IPS-18c (cell line): ENCODE data around the gene LGI4.

Source experiments
- H3K4me3 ChIP-seq: 2 replicates; pipeline ENCODE4 v1.7.0; 2013; ENCODE audit warnings: low read depth, mild to moderate bottlenecking, low read length, moderate library complexity; ENCODE audit not compliant: insufficient read depth
- H3K9me3 ChIP-seq: one replicate; pipeline ENCODE4 v1.6.1; 2013; ENCODE audit warnings: mild to moderate bottlenecking, low read length, moderate library complexity; ENCODE audit not compliant: control insufficient read depth, insufficient read depth

LGI4 gene

DNA sequence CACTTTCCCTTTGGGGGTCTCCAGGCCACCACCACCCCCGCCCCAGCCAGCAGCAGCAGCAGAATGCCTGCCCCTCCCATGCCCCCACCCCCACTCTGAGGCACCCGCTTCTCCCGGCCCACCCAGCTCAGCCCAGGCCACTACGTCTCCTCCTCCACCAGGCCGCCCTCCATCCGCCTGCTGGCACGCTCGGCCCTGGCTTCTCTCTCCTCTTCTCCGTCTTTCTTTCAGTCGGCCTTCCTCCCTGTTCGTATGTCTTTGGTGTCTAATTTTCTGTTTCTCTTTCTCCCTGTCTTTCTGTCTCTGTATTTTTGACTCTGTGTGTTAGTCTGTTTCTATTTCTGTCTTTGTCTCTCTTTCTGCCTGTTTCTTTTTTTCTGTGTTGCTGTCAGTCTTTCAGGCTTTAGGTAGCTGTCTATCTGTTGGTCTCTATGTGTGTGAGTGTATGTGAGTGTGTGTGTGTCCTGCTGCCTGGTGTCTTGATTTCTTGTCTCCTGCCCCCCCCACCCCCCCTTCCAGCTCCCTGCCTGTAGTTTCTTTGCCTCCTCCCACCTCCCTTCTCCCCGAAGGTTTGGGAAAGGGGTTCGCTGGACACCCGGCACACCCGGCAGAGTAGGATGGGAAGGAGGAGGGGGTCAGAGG lies at the start of gene LGI4:
Gene LGI4, minus strand, starts transcription at position 459 of the 642 bp plus-strand sequence. Its CDS starts 379 bp downstream, at position 80.
- Histone ChIP-seq H3K4me3 (no peak within 1 kb of the TSS), H3K9me3 (no peaks in the 10 kb centered on the region)

DNA sequence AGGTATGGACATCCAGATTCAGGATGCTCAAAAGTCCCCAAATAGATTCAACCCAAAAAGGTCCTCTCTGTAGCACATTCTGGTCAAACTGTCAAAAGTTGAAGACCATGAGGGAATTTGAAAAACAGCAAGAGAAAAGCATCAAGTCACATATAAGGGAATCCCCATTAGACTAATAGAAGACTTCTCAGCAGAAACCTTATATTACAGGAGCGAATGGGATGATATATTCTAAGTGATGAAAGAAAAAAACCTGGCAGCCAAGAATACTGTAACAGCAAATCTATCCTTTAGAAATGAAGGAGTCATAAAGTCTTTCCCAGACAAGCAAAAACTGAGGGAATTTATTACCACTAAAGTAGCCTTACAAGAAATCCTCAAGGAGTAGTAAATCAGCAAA lies 49.4 kb upstream of the LGI4 start:
- Histone ChIP-seq H3K4me3 (no peak overlapping the region), H3K9me3 (no peaks in the 10 kb centered on the region)

DNA sequence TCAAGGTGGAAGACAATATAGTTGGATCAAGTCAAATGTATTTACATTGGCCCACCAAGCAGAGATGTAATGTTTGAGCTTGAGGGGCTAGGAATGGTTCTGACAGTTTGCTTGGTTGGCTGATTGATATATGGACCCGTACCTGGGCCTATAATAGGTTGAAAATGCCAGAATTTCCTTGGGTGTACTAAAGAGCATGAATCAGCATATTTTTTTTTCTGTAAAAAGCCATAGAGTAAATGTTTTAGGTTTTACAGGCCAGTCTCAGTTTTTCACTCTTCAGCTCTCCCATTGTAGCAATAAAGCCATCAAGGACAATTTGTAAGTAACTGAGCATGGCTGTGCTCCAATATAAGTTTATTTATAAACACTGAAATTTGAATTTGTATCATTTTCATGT lies 46.5 kb upstream of the LGI4 start:
- Histone ChIP-seq H3K4me3 (no peak overlapping the region), H3K9me3 (no peaks in the 10 kb centered on the region)

DNA sequence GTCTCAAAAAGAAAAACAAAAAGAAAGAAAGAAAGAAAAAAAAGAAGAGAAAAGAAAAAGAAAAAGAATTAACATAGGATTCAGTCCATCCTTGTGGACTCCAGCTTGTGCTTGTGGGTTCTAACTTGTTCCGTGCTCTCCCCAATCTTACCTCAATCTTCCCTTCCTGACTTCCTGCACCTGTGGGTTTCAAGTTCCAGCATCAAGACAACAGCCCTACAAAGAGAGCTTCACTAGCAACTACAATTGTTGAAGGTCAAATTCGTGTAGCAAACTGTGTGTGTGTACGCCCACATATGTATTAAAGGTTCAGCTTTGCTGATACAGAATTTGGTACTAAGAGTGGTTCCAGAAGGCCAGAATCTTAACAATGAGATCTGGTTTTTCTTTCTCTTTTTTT lies 45.0 kb upstream of the LGI4 start:
- Histone ChIP-seq H3K9me3 (no peaks in the 10 kb centered on the region), H3K4me3 (no peak overlapping the region)

DNA sequence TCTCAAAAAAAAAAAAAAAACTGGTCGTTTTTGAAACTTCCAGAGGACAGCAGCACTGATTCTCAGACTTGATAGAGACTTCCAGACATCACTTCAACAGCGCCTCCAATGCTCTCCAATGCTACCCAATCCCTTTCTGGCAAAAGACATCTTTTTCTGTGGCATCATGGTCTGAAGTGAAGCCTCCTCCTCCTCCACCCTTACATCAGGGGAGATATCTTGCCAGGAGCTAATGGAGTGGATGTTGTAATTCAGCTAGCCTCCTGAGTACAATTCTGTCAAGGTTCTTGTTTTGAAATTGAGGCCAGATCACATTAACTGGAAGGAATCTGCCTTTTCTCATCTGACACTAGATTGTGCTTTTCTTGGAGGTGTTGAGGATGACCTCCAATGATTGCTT lies 43.8 kb upstream of the LGI4 start:
- no peak overlapping the region for H3K4me3 ChIP-seq

DNA sequence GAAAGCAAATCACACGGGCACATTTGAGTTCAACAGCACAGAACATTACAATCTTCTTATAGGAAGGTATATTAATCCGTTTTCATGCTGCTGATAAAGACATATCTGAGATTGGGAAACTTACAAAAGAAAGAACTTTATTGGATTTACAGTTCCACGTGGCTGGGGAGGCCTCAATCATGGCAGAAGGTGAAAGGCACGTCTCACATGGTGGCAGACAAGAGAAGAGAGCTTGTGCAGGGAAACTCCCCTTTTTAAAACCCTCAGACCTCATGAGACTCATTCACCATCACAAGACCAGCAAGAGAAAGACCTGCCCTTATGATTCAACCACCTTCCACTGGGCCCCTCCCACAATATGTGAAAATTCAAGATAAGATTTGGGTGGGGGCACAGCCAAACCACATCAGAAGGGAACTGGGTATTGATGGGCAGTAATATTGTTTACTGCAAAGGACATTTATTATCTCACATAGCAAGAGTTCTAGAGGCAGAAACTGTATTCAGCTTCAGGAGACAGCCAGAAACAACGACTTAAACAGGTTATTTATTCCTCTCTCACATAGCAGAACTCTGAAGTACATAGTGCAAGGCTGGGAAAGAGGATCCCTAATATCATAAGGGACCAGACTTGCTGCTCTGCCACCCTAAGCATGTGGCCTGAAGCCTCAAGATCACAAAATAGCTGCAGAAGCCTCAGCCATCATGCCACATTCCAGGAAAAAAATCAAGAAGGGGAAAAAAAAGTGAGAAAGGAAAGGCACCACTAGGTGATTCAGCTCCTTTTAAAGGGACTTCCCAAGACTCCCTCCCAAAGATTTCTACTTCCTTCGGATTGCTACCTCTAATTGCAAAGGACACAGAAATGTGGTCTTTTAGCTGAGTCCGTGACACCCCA lies 42.8 kb upstream of the LGI4 start:
- Histone ChIP-seq H3K9me3 (no peaks in the 10 kb centered on the region), H3K4me3 (no peak overlapping the region)

More for the DNA sequence above, 43.8 kb upstream of the LGI4 start:
- H3K9me3 ChIP-seq = no peaks in the 10 kb centered on the region

DNA sequence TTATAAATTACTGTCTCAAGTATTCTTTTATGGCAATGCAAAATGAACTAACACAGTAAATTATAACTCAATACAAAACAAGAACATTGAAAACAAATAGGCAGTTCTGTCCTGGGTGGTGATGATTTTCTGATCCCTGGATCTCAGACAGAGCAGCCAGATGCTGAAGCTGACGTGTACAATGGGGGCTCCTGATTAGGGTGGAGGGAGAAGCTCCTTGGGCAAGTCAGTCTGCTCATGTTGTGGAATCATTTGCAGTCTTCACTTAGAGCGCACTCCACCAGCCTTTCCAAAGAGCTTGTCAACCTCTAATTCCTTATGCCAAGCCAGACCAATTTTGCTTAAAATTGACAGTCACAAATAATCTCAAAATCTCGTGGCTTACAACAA lies 41.3 kb upstream of the LGI4 start:
- Histone ChIP-seq H3K4me3 (no peak overlapping the region), H3K9me3 (no peaks in the 10 kb centered on the region)

DNA sequence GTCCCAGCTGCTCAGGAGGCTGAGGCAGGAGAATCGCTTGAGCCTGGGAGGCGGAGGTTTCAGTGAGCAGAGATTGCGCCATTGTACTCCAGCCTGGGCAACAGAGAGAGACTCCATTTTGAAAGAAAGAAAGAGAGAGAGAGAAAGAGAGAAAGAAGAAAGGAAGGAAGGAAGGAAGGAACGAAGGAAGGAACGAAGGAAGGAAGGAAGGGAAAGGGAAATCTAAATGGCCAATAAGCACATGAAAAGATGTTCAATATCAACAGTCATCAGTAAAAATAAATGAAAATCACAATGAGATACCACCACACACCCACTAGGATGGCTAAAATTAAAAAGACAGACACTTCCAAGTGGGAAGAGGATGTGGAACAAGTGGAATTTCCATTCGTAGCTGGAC lies 39.4 kb upstream of the LGI4 start:
- Histone ChIP-seq H3K4me3 (no peak overlapping the region), H3K9me3 (no peaks in the 10 kb centered on the region)

DNA sequence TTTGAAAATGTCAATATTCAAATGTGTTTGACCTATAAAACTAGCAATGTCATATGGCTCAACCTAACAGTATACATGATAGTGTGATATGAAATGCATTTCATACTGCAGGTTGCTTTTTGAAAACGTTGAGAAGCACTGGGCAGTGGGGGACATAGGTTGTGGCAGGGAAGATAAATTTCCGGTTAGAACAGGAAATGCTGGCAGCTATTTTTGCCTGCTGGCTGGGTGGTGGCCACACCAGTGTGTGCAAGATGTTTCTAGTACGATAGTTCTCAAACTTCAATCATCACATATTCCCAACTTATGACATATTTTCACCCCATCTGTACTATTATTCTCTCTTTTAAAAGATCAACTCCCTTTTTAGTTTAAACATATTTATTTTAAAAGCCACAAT lies 36.9 kb upstream of the LGI4 start:
- Histone ChIP-seq H3K4me3 (no peak overlapping the region), H3K9me3 (no peaks in the 10 kb centered on the region)

DNA sequence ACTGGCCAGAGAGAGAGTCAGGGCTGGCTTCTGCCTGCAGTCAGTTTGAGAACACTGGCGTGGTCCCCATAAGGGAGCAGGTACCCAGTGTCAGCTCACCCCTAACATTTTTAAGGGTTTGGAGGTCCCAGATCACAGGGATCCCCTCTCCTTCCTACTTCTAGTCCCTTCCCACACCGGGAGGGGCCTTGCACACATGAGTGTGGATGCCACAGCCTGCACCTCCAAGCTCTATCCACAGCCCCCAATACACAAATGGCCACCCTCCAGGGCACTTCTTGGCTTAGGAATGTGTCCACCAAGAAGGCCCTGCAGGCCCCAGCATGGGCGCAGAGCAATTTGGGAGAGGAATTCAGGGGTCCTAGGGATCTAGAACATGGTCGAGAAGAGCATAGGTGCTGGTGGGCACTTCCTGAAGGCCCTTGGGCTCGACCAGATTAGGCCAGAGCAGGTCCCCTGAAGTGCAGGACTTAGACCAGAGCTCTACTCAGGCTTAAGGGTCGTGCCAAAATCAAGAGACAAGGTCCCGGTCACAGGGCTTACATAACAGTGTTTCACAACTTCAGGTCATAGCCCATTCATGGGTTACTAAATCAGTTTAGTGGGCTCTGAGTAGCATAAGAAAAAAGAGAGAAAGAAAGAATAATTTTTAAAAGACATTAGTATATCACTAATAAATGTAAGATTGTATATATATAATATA lies 35.7 kb upstream of the LGI4 start:
- Histone ChIP-seq H3K9me3 (no peaks in the 10 kb centered on the region), H3K4me3 (no peak overlapping the region)

DNA sequence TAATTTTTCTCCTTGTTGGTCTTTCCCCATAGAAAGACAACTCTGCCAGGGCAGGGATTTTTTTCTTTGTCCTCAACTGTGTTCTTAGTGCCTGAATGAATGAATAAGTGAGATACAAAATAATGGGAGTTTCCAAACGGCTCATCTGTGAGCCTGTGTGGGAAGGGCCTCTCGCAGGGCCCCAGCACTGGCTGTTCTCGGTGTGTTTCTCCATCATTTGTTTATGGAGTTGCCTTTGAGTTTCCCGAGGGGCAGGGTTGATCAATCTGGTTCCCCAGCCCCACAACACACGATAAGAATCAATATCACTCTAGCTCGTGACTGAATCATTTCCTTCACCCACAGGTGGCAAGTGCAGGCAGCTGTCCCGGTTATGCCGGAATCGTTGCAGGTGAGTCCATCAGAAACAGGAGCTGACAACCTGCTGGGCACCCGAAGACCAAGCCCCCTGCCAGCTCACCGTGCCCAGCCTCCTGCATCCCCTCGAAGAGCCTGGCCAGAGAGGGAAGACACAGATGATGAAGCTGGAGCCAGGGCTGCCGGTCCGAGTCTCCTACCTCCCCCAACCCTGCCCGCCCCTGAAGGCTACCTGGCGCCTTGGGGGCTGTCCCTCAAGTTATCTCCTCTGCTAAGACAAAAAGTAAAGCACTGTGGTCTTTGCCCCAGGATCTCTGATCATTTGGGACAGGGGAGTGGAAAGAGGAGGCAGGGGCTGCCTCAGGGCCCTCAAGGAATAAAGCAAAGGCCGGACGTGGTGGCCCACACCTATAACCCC lies 34.5 kb upstream of the LGI4 start:
- H3K4me3 ChIP-seq = no peak overlapping the region
- no peaks in the 10 kb centered on the region for H3K9me3 ChIP-seq

DNA sequence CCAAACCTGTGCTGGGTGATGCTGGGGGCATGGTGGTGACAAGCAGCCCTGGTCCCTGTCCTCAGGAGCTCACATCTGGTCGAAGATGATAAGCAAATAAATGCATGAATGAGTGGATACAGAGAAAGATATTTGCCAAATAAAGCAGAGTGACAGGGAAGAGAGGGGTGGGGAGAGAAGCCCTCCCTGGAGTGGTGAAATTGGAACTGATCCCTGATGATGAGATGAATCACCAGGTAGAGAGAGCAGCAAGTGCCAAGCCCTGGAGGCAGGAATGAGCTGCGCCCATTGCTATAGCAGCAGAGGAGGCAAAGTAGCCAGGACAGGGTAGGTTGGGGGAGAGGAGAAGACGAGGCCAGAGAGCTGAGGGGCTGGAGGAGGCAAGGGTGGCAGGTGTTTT lies 33.3 kb upstream of the LGI4 start:
- no peak overlapping the region for H3K4me3 ChIP-seq
- H3K9me3 ChIP-seq = no peaks in the 10 kb centered on the region

DNA sequence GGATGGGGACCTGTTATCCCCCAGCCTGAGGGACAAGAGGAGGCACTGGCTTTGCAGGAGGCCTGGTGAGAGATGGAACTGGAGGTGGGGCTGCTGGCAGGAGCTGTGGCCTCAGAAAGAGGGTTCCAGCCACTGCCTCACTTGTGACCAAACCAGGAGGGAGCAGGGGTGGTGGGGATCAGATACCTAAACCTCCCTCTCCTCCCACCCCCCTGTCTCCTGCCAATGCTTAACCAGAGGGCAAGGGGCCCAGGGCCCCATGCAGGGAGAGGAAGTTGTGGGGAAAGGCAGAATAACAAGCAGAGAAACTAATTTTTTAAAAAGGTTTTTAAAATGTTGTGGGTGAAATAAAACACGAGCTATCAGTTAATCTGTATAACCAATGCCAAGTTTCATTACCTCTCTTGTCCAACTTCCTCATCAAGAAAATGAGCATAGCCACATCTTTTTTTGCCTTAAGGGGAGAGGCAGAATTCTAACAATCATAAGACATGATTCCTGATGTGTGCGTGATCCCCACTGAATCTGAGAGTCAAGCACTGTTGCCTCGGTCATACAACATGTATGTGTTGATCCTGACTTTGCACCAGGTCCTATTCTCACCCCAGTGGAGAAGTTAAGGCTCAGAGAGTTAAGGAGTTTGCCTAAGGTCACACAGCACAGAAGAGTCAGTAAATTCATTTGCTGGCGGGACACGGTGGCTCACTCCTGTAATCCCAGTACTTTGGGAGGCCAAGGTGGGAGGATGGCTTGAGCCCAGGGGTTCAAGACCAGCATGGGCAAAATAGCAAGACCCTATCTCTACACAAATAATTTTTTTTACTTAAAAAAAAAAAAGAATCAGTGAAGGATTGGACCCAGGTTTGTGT lies 32.6 kb upstream of the LGI4 start:
- no peaks in the 10 kb centered on the region for H3K9me3 ChIP-seq
- no peak overlapping the region for H3K4me3 ChIP-seq

DNA sequence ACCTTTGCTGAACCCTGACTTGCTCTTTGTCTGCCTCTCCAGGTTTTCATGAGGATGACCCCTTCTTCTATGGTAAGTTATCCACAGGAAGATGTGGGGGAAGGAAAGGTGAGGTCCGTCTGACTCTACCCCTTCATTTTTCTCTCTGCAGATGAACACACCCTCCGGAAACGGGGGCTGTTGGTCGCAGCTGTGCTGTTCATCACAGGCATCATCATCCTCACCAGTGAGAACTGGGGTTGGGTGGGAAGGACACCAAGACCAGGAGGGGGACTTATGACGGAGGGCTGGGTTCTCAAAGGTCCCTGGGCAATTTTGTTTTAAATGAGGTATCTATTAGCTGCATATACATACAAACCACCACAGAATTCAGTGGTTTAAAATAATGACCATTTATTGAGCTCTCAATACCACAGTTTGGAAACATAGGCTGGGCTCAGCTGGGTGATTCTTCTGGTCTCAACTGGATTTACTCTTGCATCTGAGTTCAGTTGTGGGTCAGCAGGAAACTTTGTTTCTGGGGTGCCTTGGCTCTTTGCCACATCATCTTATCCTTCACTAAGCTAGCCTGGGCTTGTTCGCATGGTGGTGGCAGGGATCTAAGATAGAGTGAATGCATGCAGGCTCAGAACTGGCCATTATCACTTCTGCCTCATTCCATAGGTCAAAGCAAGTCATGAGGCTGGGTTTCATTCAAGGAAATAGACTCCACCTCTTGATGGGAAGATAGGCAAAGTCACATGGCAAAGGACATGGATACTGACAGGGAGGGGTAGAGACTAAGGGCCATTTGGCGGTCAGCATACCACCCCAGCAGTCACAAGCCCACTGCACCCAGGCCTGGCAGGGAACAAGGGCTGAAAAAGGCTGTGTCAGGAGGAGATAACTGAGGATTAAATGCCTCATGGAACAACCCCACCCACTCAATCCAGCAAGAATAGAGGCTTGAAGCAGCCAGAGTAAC lies 31.5 kb upstream of the LGI4 start:
- Histone ChIP-seq H3K4me3 (no peak overlapping the region), H3K9me3 (no peaks in the 10 kb centered on the region)

DNA sequence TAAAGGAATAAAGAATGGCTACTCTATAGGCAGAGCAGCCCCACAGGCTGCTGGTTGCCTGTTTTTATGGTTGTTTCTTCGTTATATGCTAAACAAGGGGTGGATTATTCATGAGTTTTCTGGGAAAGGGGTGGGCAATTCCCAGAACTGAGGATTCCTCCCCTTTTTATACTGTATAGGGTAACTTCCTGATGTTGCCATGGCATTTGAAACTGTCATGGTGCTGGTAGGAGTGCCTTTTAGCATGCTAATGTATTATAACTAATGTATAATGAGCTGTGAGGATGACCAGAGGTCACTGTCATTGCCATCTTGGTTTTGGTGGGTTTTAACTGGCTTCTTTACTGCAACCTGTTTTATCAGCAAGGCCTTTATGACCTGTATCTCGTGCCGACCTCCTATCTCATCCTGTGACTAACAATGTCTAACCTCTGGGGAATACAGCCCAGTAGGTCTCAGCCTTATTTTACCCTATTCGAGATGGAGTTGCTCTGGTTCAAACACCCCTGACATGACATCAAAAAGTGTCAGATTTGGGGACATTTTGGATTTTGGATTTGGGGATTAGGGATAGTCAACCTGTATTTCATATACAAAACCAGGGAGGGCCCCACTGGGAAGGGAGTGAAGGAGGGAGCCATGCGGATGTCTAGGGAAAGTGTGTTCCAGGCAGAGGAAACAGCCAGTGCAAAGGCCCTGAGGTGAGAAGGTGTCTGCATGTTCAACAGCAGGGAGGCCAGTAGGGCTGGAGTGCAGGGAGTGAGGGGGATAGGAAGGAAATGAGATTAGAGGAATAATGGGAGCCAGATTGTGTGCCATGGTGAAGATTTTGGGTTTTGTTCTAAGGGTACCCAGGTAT lies 30.6 kb upstream of the LGI4 start:
- Histone ChIP-seq H3K4me3 (no peak overlapping the region), H3K9me3 (no peaks in the 10 kb centered on the region)
